NCI-H128 (cell line): ENCODE data around the gene BRINP3.

Source experiments
- DNase-seq: peaks from one replicate; lab custom pipeline; 2025; ENCODE audit not compliant: unreplicated experiment; lab: John Stamatoyannopoulos, UW

BRINP3 gene

GRCh38 chr1:190327271-190327670 lies 150.4 kb downstream of the BRINP3 start:
- DNase-seq: no peak

GRCh38 chr1:190323530-190323929 lies 154.1 kb downstream of the BRINP3 start:
- DNase-seq: no peak

GRCh38 chr1:190322274-190322673 lies 155.4 kb downstream of the BRINP3 start:
- DNase-seq: no peak

- DNase-seq: no peak
Observed at GRCh38 chr1:190320952-190321351, 156.7 kb downstream of the BRINP3 start.

- DNase-seq: no peak
Observed at GRCh38 chr1:190312763-190313162, 164.9 kb downstream of the BRINP3 start.

- DNase-seq: no peak
Observed at GRCh38 chr1:190303501-190303900, 174.2 kb downstream of the BRINP3 start.

- DNase-seq: no peak
Observed at GRCh38 chr1:190296453-190296852, 181.2 kb downstream of the BRINP3 start.

GRCh38 chr1:190289897-190290296 lies 187.8 kb downstream of the BRINP3 start:
- DNase-seq: no peak

GRCh38 chr1:190286111-190286510 lies 191.6 kb downstream of the BRINP3 start:
- no peak for DNase-seq

GRCh38 chr1:190277107-190277506 lies 200.6 kb downstream of the BRINP3 start:
- no peak for DNase-seq

- DNase-seq: no peak
Observed at GRCh38 chr1:190274721-190275120, 202.9 kb downstream of the BRINP3 start.

GRCh38 chr1:190273161-190273560 lies 204.5 kb downstream of the BRINP3 start:
- no peak for DNase-seq

GRCh38 chr1:190262538-190262937 lies 215.1 kb downstream of the BRINP3 start:
- no peak for DNase-seq

GRCh38 chr1:190259424-190259823 lies 218.2 kb downstream of the BRINP3 start:
- no peak for DNase-seq

GRCh38 chr1:190258003-190258402 lies 219.7 kb downstream of the BRINP3 start:
- no peak for DNase-seq

GRCh38 chr1:190252046-190252445 lies 225.6 kb downstream of the BRINP3 start:
- no peak for DNase-seq

- DNase-seq: no peak
Observed at GRCh38 chr1:190250368-190250767, 227.3 kb downstream of the BRINP3 start.

- no peak for DNase-seq
Observed at GRCh38 chr1:190244406-190244805, 233.3 kb downstream of the BRINP3 start.

GRCh38 chr1:190243056-190243455 lies 234.6 kb downstream of the BRINP3 start:
- no peak for DNase-seq

GRCh38 chr1:190226006-190226405 lies 251.7 kb downstream of the BRINP3 start:
- no peak for DNase-seq

- no peak for DNase-seq
Observed at GRCh38 chr1:190212450-190212849, 265.2 kb downstream of the BRINP3 start.

GRCh38 chr1:190207733-190208132 lies 269.9 kb downstream of the BRINP3 start:
- no peak for DNase-seq

- no peak for DNase-seq
Observed at GRCh38 chr1:190205713-190206112, 272.0 kb downstream of the BRINP3 start.

- no peak for DNase-seq
Observed at GRCh38 chr1:190196020-190196419, 281.6 kb downstream of the BRINP3 start.
